Dermis microvascular lymphatic vessel endothelial cell (primary cell): Measurements from ENCODE around the gene BAK1. TPM values are rescaled to one million over a fixed set of nuclear protein-coding genes. Genes with fewer than 3 reads are reported as not detected.

Experiments
- DNase-seq, 2 donors: peaks; one replicate each; pipeline versions ENCODE4 v3.0.0 to v3.0.0-alpha.2; 2010; ENCODE audit warnings: low read depth in 2 of 2
- total RNA-seq: library from RNA; depleted of rRNA; stranded (reverse); fragments of >200 nt; gene quantifications from 2 replicates; pipeline ENCODE4 v1.2.1, GENCODE V29; 2014

Gene BAK1
- total RNA-seq, 1 donor from 2014 or later = 22.7 TPM

GRCh38 chr6:33609019-33609418 is 28.9 kb upstream of the BAK1 start:
- DNase-seq = no peak

GRCh38 chr6:33607784-33608161 is 27.7 kb upstream of the BAK1 start:
- no peak for DNase-seq

GRCh38 chr6:33607126-33607783 is 27.2 kb upstream of the BAK1 start:
- DNase-seq = no peak

- no peak for DNase-seq
These were observed 26.6 kb upstream of the BAK1 start for GRCh38 chr6:33606642-33607041.

- DNase-seq = no peak
These were observed 25.1 kb upstream of the BAK1 start for GRCh38 chr6:33604941-33605854.

GRCh38 chr6:33602180-33602579 is 22.1 kb upstream of the BAK1 start:
- DNase-seq = no peak

- no peak for DNase-seq
These were observed 20.7 kb upstream of the BAK1 start for GRCh38 chr6:33600761-33601160.

GRCh38 chr6:33599413-33599938 is 19.4 kb upstream of the BAK1 start:
- no peak for DNase-seq

GRCh38 chr6:33597551-33598322 is 17.7 kb upstream of the BAK1 start:
- DNase-seq = no peak

GRCh38 chr6:33596894-33597293 is 16.8 kb upstream of the BAK1 start:
- DNase-seq = peak in 1 of 2 donors; percentile 25

- no peak for DNase-seq
These were observed 15.1 kb upstream of the BAK1 start for GRCh38 chr6:33595001-33595846.

- no peak for DNase-seq
These were observed 13.3 kb upstream of the BAK1 start for GRCh38 chr6:33593414-33593727.

GRCh38 chr6:33592595-33593413 is 12.7 kb upstream of the BAK1 start:
- no peak for DNase-seq

- no peak for DNase-seq
These were observed 12.2 kb upstream of the BAK1 start for GRCh38 chr6:33592280-33592594.

GRCh38 chr6:33591424-33592032 is 11.5 kb upstream of the BAK1 start:
- no peak for DNase-seq

GRCh38 chr6:33590531-33591198 is 10.6 kb upstream of the BAK1 start:
- no peak for DNase-seq

GRCh38 chr6:33589731-33590530 is 9.9 kb upstream of the BAK1 start:
- DNase-seq = peak in 1 of 2 donors; percentile 91

- DNase-seq = no peak
These were observed 9.3 kb upstream of the BAK1 start for GRCh38 chr6:33589392-33589730.

- no peak for DNase-seq
These were observed 8.8 kb upstream of the BAK1 start for GRCh38 chr6:33588894-33589293.
